ENCODE results near the gene C4orf36. TPM values are rescaled to one million over a fixed set of nuclear protein-coding genes. Genes with fewer than 3 reads are reported as not detected.

Gene C4orf36
- total RNA-seq, 1 donor from 2014 or later = not detected

DNA sequence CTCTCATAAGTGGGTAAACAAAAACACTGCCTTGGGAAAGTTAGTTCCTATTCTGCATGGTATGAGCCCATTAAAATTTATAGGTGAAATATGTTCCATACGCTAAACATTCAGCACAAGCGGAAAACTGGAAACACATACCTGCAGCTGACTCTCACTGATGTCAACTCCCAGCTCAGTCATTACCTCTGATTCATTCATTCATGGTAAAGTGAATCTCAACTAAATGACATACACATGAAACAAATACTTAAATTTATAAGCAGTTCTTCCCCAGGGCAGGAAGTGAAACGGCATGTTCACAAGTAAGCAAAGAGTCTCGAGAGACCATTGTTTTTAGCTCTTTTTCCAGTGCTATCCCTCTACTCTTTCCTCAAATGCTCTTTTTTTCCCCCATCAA, 44.7 kb downstream of the C4orf36 start:
- no peak for DNase-seq
- TF ChIP-seq, protein P1, sequence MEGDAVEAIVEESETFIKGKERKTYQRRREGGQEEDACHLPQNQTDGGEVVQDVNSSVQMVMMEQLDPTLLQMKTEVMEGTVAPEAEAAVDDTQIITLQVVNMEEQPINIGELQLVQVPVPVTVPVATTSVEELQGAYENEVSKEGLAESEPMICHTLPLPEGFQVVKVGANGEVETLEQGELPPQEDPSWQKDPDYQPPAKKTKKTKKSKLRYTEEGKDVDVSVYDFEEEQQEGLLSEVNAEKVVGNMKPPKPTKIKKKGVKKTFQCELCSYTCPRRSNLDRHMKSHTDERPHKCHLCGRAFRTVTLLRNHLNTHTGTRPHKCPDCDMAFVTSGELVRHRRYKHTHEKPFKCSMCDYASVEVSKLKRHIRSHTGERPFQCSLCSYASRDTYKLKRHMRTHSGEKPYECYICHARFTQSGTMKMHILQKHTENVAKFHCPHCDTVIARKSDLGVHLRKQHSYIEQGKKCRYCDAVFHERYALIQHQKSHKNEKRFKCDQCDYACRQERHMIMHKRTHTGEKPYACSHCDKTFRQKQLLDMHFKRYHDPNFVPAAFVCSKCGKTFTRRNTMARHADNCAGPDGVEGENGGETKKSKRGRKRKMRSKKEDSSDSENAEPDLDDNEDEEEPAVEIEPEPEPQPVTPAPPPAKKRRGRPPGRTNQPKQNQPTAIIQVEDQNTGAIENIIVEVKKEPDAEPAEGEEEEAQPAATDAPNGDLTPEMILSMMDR (IDR thresholded peaks at IDR 0.05; ENCODE audit: partially characterized antibody, unreplicated experiment) = no peak
- no peaks in the 10 kb centered on the region for H3K27me3 Mint-ChIP-seq (ENCODE audit: unreplicated experiment)
- no peak overlapping the region for H3K27ac Mint-ChIP-seq (ENCODE audit: unreplicated experiment)
- no peak overlapping the region for H3K4me3 Mint-ChIP-seq (ENCODE audit: unreplicated experiment)
- no peaks in the 10 kb centered on the region for H3K4me1 Mint-ChIP-seq (ENCODE audit: low read depth, unreplicated experiment)
- H3K36me3 Mint-ChIP-seq (ENCODE audit: unreplicated experiment) = no peaks in the 10 kb centered on the region
- peaks cover 3% of the 10 kb centered on the region for H3K9me3 Mint-ChIP-seq (ENCODE audit: unreplicated experiment)

DNA sequence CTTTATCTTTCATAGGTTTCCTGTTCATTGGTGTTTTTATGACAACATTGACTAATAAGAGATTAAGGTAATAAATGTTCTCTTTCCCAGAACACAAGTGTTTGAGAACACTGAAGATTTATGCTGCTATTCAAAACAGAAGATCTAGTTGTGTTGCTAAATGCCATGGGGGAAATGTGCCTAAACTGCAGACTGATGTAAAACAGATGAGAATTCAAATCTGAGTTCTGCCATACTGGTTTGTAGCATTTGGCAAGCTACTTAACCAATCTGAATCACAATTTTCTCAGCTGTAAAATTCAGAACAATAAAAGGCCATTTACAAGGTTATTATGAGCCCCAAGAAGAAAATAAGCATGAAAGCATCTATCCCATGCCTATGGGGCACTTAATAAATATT, 45.3 kb downstream of the C4orf36 start:
- TF ChIP-seq, protein P1 (IDR thresholded peaks at IDR 0.05; ENCODE audit: partially characterized antibody, unreplicated experiment) = no peak
- DNase-seq = no peak
- Mint-ChIP-seq H3K4me1 (ENCODE audit: low read depth, unreplicated experiment) (no peaks in the 10 kb centered on the region), H3K36me3 (ENCODE audit: unreplicated experiment) (no peaks in the 10 kb centered on the region), H3K9me3 (ENCODE audit: unreplicated experiment) (peaks cover 3% of the 10 kb centered on the region), H3K27me3 (ENCODE audit: unreplicated experiment) (no peaks in the 10 kb centered on the region), H3K27ac (ENCODE audit: unreplicated experiment) (no peak overlapping the region), H3K4me3 (ENCODE audit: unreplicated experiment) (no peak overlapping the region)

DNA sequence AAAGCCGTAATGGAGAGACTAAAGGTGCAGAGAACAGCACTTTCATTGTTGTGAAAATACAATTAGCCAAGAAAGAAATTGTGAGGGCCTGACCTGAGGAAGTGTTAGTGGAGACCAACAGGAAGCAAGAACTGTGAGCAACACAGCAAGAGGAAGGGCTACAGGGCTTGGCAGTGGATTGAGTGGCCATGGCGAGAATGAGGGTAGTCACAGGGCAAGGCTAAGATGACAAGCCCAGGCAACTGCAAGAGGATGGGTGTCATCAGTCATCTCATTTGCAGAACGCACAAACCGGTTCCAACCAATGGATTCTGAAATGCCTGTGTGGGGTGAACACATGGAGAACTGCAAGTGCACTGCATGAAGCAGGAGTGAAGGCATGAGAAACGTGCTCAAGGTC, 46.6 kb downstream of the C4orf36 start:
- Mint-ChIP-seq H3K4me3 (ENCODE audit: unreplicated experiment) (no peak overlapping the region), H3K27ac (ENCODE audit: unreplicated experiment) (no peak overlapping the region), H3K9me3 (ENCODE audit: unreplicated experiment) (peaks cover 3% of the 10 kb centered on the region), H3K27me3 (ENCODE audit: unreplicated experiment) (no peaks in the 10 kb centered on the region), H3K4me1 (ENCODE audit: low read depth, unreplicated experiment) (no peaks in the 10 kb centered on the region), H3K36me3 (ENCODE audit: unreplicated experiment) (no peaks in the 10 kb centered on the region)
- TF ChIP-seq, protein P1 (IDR thresholded peaks at IDR 0.05; ENCODE audit: partially characterized antibody, unreplicated experiment) = no peak
- DNase-seq = no peak

DNA sequence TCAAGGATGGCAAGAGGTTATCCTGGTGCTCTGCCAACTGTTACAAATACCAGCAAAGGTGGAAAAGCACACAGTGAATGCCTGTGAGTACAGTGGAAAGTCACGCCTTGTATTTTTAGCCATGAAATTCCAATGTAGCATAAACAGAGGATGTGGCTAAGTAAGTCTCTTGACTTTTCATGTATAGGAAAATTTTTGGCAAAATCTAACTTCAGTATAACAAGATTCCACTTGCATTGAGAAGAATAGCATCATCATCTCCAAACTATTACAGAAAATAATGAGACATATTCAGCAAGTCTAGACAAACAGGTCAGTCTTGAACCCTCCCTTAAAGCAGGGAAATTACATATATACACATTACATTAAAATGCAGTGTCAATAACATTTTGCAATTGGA, 50.9 kb downstream of the C4orf36 start:
- Mint-ChIP-seq H3K36me3 (ENCODE audit: unreplicated experiment) (no peaks in the 10 kb centered on the region), H3K27me3 (ENCODE audit: unreplicated experiment) (peaks cover 3% of the 10 kb centered on the region), H3K4me3 (ENCODE audit: unreplicated experiment) (no peak overlapping the region), H3K9me3 (ENCODE audit: unreplicated experiment) (peaks cover 3% of the 10 kb centered on the region), H3K27ac (ENCODE audit: unreplicated experiment) (no peak overlapping the region), H3K4me1 (ENCODE audit: low read depth, unreplicated experiment) (no peaks in the 10 kb centered on the region)
- TF ChIP-seq, protein P1 (IDR thresholded peaks at IDR 0.05; ENCODE audit: partially characterized antibody, unreplicated experiment) = no peak
- DNase-seq = no peak

DNA sequence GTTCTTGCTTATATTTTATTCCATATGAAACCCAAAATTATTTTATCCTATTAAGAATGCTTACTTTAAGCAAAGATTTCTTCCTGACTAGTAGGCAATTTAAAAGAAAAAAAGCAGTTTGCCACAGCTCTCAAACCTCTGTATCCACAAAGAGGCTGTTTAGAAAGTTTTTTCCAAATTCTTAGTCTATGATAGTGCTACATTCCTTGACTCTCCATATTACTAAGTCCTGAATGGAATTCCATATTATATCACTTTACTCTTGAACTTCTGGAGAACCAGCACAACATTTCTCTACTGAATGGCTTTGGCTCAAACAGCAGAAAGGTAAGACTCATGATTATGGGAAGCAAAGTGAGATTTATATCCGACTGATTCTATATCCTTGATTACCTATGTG, 51.4 kb downstream of the C4orf36 start:
- H3K36me3 Mint-ChIP-seq (ENCODE audit: unreplicated experiment) = no peaks in the 10 kb centered on the region
- no peak for DNase-seq
- H3K9me3 Mint-ChIP-seq (ENCODE audit: unreplicated experiment) = peaks cover 3% of the 10 kb centered on the region
- H3K4me3 Mint-ChIP-seq (ENCODE audit: unreplicated experiment) = no peak overlapping the region
- H3K4me1 Mint-ChIP-seq (ENCODE audit: low read depth, unreplicated experiment) = no peaks in the 10 kb centered on the region
- H3K27me3 Mint-ChIP-seq (ENCODE audit: unreplicated experiment) = peaks cover 3% of the 10 kb centered on the region
- no peak overlapping the region for H3K27ac Mint-ChIP-seq (ENCODE audit: unreplicated experiment)
- TF ChIP-seq, protein P1 (IDR thresholded peaks at IDR 0.05; ENCODE audit: partially characterized antibody, unreplicated experiment) = no peak
